IMR-90 (cell line): ENCODE measurements around the gene ROBO1. TPM values are rescaled to one million over a fixed set of nuclear protein-coding genes. Genes with fewer than 3 reads are reported as not detected.

ENCODE experiments used
- ATAC-seq: fragments of 200-7000 bp; cut with Tn5 transposase; 2 replicates; pipeline ENCODE4 v1.9.1; 2020; ENCODE audit warnings: low read depth, mild to moderate bottlenecking, moderate library complexity
- BruUV-seq: library from RNA; stranded (reverse); fragments of 400-500 nt; replicated peaks from 2 replicates; lab custom pipeline; 2021; lab: Mats Ljungman, UMichigan
- CTCF ChIA-PET: fragments of 300-600 bp; formaldehyde crosslinking; extraction: SDS; loops from one replicate; lab custom pipeline; 2021; ENCODE audit warnings: antibody characterized with exemption; lab: Yijun Ruan, JAX
- POLR2A ChIA-PET: fragments of 300-600 bp; sonication (Branson Sonifier 250); formaldehyde crosslinking; loops from one replicate; lab custom pipeline; 2022; ENCODE audit warnings: antibody characterized with exemption; ENCODE audit not compliant: unreplicated experiment; lab: Charles Lee
- DNase-seq: peaks from one replicate; pipeline ENCODE4 v3.0.0; 2013
- H2AFZ ChIP-seq: replicated peaks from 2 replicates; pipeline ENCODE3; 2013; ENCODE audit warnings: low read length, mild to moderate bottlenecking; ENCODE audit not compliant: poor library complexity
- H2AK5ac ChIP-seq: 2 replicates; pipeline ENCODE4 v1.6.1; 2013; ENCODE audit warnings: low read depth, low read length, inconsistent platforms
- H2AK9ac ChIP-seq: replicated peaks from 2 replicates; pipeline ENCODE3; 2013; ENCODE audit warnings: mild to moderate bottlenecking, low read depth, low read length, moderate library complexity; ENCODE audit not compliant: poor library complexity
- H2BK120ac ChIP-seq: 2 replicates; pipeline ENCODE4 v1.6.1; 2013; ENCODE audit warnings: low read depth, low read length, inconsistent platforms
- H2BK15ac ChIP-seq: 3 replicates; pipeline ENCODE4 v1.6.1; 2013; ENCODE audit warnings: low read depth, low read length, inconsistent platforms
- H2BK20ac ChIP-seq: 2 replicates; pipeline ENCODE4 v1.6.1; 2013; ENCODE audit warnings: low read depth, mild to moderate bottlenecking, inconsistent platforms, low read length, moderate library complexity
- H2BK5ac ChIP-seq: 2 replicates; pipeline ENCODE4 v1.6.1; 2013; ENCODE audit warnings: mild to moderate bottlenecking, low read depth, low read length, inconsistent platforms; ENCODE audit not compliant: poor library complexity, severe bottlenecking
- H3K14ac ChIP-seq: replicated peaks from 2 replicates; pipeline ENCODE4 v1.6.1; 2013; ENCODE audit warnings: low read depth, low read length, inconsistent platforms
- H3K18ac ChIP-seq: 2 replicates; pipeline ENCODE4 v1.6.1; 2013; ENCODE audit warnings: low read depth, low read length, control low read depth
- H3K23ac ChIP-seq: 2 replicates; pipeline ENCODE4 v1.6.1; 2013; ENCODE audit warnings: low read depth, low read length, inconsistent platforms
- H3K27ac ChIP-seq: 2 replicates; pipeline ENCODE4 v1.5.1; 2013; ENCODE audit warnings: mild to moderate bottlenecking, control low read depth, low read length; ENCODE audit not compliant: insufficient read depth
- H3K27me3 ChIP-seq: 2 replicates; pipeline ENCODE4 v1.6.1; 2013; ENCODE audit warnings: low read length; ENCODE audit not compliant: control insufficient read depth, insufficient read depth
- H3K36me3 ChIP-seq: 2 replicates; pipeline ENCODE4 v1.6.1; 2013; ENCODE audit warnings: low read length, mixed read lengths; ENCODE audit not compliant: control insufficient read depth, insufficient read depth
- H3K4ac ChIP-seq: 2 replicates; pipeline ENCODE4 v1.6.1; 2013; ENCODE audit warnings: low read depth, low read length, inconsistent platforms
- H3K4me1 ChIP-seq: 2 replicates; pipeline ENCODE4 v1.6.1; 2013; ENCODE audit warnings: low read length, mixed read lengths; ENCODE audit not compliant: control insufficient read depth, insufficient read depth
- H3K4me2 ChIP-seq: 2 replicates; pipeline ENCODE4 v1.6.1; 2013; ENCODE audit warnings: low read depth, mild to moderate bottlenecking, control low read depth, low read length, moderate library complexity
- H3K4me3 ChIP-seq: 2 replicates; pipeline ENCODE4 v1.5.1; 2013; ENCODE audit warnings: low read depth, mild to moderate bottlenecking, control low read depth, low read length, moderate library complexity; ENCODE audit not compliant: insufficient read depth
- H3K56ac ChIP-seq: 2 replicates; pipeline ENCODE4 v1.6.1; 2013; ENCODE audit warnings: low read length, inconsistent platforms; ENCODE audit not compliant: insufficient read depth; ENCODE audit errors: extremely low read depth
- H3K79me1 ChIP-seq, 2 experiments: 2 replicates each; pipeline ENCODE4 v1.6.1; 2013; ENCODE audit warnings: low read length in 2 of 2, inconsistent platforms in 1 of 2, low read depth in 1 of 2
- H3K9ac ChIP-seq: 2 replicates; pipeline ENCODE4 v1.6.1; 2013; ENCODE audit warnings: low read depth, low read length, control low read depth
- H3K9me1 ChIP-seq: 2 replicates; pipeline ENCODE4 v1.6.1; 2013; ENCODE audit warnings: low read length, inconsistent platforms; ENCODE audit not compliant: insufficient read depth
- H3K9me3 ChIP-seq: 2 replicates; pipeline ENCODE4 v1.6.1; 2013; ENCODE audit warnings: low read length; ENCODE audit not compliant: control insufficient read depth, insufficient read depth
- H4K20me1 ChIP-seq: 2 replicates; pipeline ENCODE4 v1.6.1; 2013; ENCODE audit warnings: low read length, inconsistent platforms; ENCODE audit not compliant: insufficient read depth
- H4K5ac ChIP-seq: 2 replicates; pipeline ENCODE4 v1.6.1; 2013; ENCODE audit warnings: mild to moderate bottlenecking, low read depth, low read length, control low read depth
- H4K8ac ChIP-seq, 2 experiments: 2 replicates each; pipeline ENCODE4 v1.6.1; 2013; ENCODE audit warnings: low read depth in 2 of 2, low read length in 2 of 2, control low read depth in 1 of 2, inconsistent platforms in 1 of 2
- H4K91ac ChIP-seq: 2 replicates; pipeline ENCODE4 v1.6.1; 2013; ENCODE audit warnings: low read depth, low read length, inconsistent platforms; ENCODE audit not compliant: insufficient read depth
- CEBPB ChIP-seq: IDR thresholded peaks from 2 replicates; pipeline ENCODE4 v1.6.1; 2012; ENCODE audit warnings: low read depth, low read length, improper control_type of control experiment
- CHD1 ChIP-seq: IDR thresholded peaks from 2 replicates; pipeline ENCODE4 v1.6.1; 2012; ENCODE audit warnings: low read depth, low read length, improper control_type of control experiment
- MAFK ChIP-seq: IDR thresholded peaks from 2 replicates; pipeline ENCODE4 v1.6.1; 2012; ENCODE audit warnings: low read depth, low read length, improper control_type of control experiment
- MAZ ChIP-seq: IDR thresholded peaks from 2 replicates; pipeline ENCODE4 v1.6.1; 2012; ENCODE audit warnings: low read depth, mild to moderate bottlenecking, low read length, improper control_type of control experiment, moderate library complexity, borderline replicate concordance
- SMC3 ChIP-seq: fragments of 150-350 bp; IDR thresholded peaks from 2 replicates; pipeline ENCODE4 v1.6.1; 2016; ENCODE audit warnings: low read depth, mild to moderate bottlenecking, antibody characterized with exemption, low read length, moderate library complexity
- WGBS, 2 experiments: methylation state at CpG; one replicate each; pipeline versions ENCODE4 v1.1.5 to v1.1.7; 2013; ENCODE audit warnings: missing lambda C conversion rate in 2 of 2; ENCODE audit not compliant: insufficient read length in 1 of 2; ENCODE audit errors: extremely low coverage in 2 of 2; 5-methylcytosine and 5-hydroxymethylcytosine counted together
- dilution Hi-C: fragments of 300-500 bp; cut with HindIII; formaldehyde crosslinking; loops from one replicate; pipeline ENCODE4 v1.14.3; 2018; ENCODE audit warnings: low sequenced_read_pairs; ENCODE audit not compliant: unreplicated experiment
- in situ Hi-C: fragments of 300-500 bp; cut with MboI; formaldehyde crosslinking; loops from 3 replicates; pipeline ENCODE4 v1.14.3; 2019; ENCODE audit warnings: low sequenced_read_pairs, inconsistent platforms, mixed read lengths
- intact Hi-C: fragments of 100-400 bp; cut with micrococcal nuclease; formaldehyde crosslinking; loops from 2 replicates; pipeline ENCODE4 v1.10.0; 2022
- polyA plus RNA-seq, 3 experiments: library from polyadenylated mRNA; depleted of rRNA; stranded (reverse); fragments of >200 nt; gene quantifications; 2 replicates each; pipeline ENCODE4 v1.2.3, GENCODE V29; 2012; ENCODE audit warnings: low replicate concordance in 1 of 3
- total RNA-seq: library from RNA; depleted of rRNA; stranded (reverse); fragments of >200 nt; gene quantifications from 2 replicates; pipeline ENCODE4 v1.2.3, GENCODE V29; 2012

ROBO1 gene
- total and polyA plus RNA-seq, 2 of the 4 experiments (the other 2 are of a cell fraction), result 24.1 to 53.9 TPM

- dilution Hi-C loops, result no loop called here
- Histone ChIP-seq H4K5ac (no peak overlapping the region), H2BK5ac (no peak overlapping the region), H3K36me3 (peaks cover 4% of the 10 kb centered on the region), H3K4me3 (no peak overlapping the region), H2AK9ac (no peak overlapping the region), H3K56ac (no peak overlapping the region), H3K18ac (no peak overlapping the region), H3K9ac (no peak overlapping the region), H3K27ac (no peak overlapping the region), H3K4me1 (peaks cover 1% of the 10 kb centered on the region; the same call in 1 of the 2 replicates), H2AK5ac (no peak overlapping the region), H2BK120ac (no peak overlapping the region), H3K4me2 (no peak overlapping the region), H2BK15ac (no peak overlapping the region), H4K8ac (no peak overlapping the region), H3K27me3 (no peaks in the 10 kb centered on the region), H3K79me1 (no peaks in the 10 kb centered on the region), H2AFZ (no peak overlapping the region), H3K4ac (no peak overlapping the region), H2BK20ac (no peak overlapping the region), H3K23ac (no peak overlapping the region), H3K14ac (no peak overlapping the region), H3K9me3 (no peaks in the 10 kb centered on the region), H3K9me1 (no peaks in the 10 kb centered on the region), H4K20me1 (no peaks in the 10 kb centered on the region), H4K91ac (no peak overlapping the region)
- no peak for ATAC-seq
- no CpG with 5 or more reads among the region's 6 CpGs for WGBS, 2 experiments
- intact Hi-C loops, result loop anchor here (10.0 kb wide), 1 partner anchor 210 kb away; no protein-coding TSS in a partner anchor
- BruUV-seq, result no TSS peak
- DNase-seq, result no peak
- CTCF ChIA-PET, result interaction anchor here (0.6 kb wide), 1 partner anchor 1378 kb away, joined by 3 read pairs; no protein-coding TSS in a partner anchor
- TF ChIP-seq CHD1 (no peak), MAFK (no peak), SMC3 (no peak), CEBPB (no peak), MAZ (no peak)
- POLR2A ChIA-PET, result no interaction called here
- in situ Hi-C loops, result loop anchor here (10.0 to 25.0 kb wide), 3 partner anchors 322 to 822 kb away; no protein-coding TSS in a partner anchor
These were observed 1102.7 kb downstream of the ROBO1 start for GRCh38 chr3:78665101-78665500.
